Stimulated activated CD8-positive, alpha-beta memory T cell treated with anti-CD3 and anti-CD28 coated beads, Interleukin-15, amount 100 ng/mL, for 1 hour (primary cell): ENCODE data around the gene CAT.

Experiments used
- DNase-seq: peaks from one replicate; pipeline ENCODE4 v3.0.0-alpha.2; 2020; ENCODE audit warnings: low read depth

Gene CAT

DNA sequence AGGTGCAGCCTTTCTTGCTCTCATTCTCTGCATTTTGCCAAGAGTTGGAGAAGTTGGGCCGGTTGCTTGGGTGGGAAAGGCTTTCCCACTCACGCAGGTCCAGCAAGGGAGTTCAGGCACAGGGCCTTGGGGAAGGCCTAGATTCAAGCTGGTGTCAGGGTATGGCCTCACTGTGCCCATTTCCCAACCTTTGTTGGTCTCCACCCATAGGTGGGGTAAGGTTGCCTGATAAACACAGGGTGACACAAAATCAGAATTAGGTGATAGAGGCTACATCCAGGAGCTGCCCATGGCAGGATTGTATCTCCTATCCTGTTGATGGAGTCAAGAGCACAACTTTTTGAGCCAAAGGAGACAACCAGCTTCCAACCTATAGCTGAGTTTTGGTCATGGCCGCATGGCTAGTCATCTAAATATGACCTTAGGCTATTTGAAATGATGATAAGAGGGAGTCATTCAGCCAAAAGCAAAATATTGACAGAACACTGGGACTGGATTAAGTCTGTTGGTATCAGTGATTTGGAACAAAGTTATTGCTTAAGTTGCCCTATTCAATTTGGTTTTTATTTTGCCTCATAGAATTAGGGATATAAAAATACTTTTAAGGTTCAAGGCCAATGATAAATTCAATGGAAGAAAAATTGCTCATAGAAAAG, 20.9 kb downstream of the CAT start:
- DNase-seq = no peak

GRCh38 chr11:34460278-34460677, 21.5 kb downstream of the CAT start:
- no peak for DNase-seq

- DNase-seq = no peak
Measured at GRCh38 chr11:34461215-34461614, 22.5 kb downstream of the CAT start.

DNA sequence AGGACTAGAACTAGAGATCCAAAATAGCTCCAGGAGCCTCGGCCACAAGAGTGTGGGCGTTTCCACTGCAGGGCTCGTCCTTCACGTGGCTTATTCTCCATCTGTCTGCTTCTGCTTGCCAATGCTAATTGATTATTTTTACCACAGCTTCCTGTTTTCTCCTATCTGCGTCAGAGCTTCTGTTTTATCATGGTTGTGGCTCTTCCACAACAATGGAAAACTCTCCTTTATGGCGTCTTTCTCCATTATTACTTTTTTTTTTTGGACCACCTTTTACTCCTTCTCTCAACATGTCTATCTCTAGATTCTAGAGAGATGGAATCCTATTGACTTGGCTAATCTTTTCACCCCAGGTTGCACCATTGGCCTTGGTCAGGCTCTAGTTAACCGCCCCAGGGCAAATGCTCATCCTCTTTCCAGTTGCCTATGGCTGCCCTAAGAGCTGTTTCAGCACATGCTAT, 25.9 kb downstream of the CAT start:
- no peak for DNase-seq

DNA sequence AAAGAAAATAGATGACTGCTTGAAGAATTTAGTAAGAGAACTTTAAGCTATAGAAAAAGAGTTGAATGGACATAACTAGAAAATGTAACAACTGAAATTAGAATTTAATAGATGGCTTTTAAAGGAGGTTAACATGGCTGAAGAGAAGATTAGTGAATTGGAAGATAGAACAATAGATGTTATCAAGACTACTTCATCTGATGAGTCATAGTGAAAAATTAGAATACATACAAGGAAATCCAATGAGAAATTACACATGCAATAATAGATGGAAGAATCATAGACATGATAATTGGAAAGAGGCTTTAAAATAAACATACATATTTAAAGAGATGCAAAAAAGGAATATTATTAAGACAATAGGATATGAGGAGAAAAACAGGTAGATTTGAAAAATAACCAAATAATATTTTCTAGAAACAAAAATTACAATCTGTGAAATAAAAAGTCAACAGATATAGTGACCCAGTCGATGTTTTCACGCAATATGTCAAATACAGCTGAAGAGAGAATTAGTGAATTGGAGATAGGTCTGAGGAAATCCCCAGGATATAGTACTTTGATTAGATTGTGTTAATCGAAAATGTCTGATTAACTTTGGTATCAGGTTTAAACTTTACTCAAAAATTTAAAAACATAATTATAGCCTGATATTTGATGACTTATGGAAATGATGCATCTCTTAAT, 28.2 kb downstream of the CAT start:
- no peak for DNase-seq

GRCh38 chr11:34468209-34468841, 29.6 kb downstream of the CAT start:
- DNase-seq = no peak

GRCh38 chr11:34473603-34474169, 35.0 kb downstream of the CAT start:
- no peak for DNase-seq

- no peak for DNase-seq
Measured at GRCh38 chr11:34475656-34476055, 36.9 kb downstream of the CAT start.

- DNase-seq = no peak
Measured at GRCh38 chr11:34476849-34477248, 38.1 kb downstream of the CAT start.

- DNase-seq = no peak
Measured at GRCh38 chr11:34478845-34479663, 40.3 kb downstream of the CAT start.

GRCh38 chr11:34480314-34480713, 41.6 kb downstream of the CAT start:
- no peak for DNase-seq

- DNase-seq = no peak
Measured at GRCh38 chr11:34481307-34481706, 42.6 kb downstream of the CAT start.

GRCh38 chr11:34483106-34483874, 44.6 kb downstream of the CAT start:
- no peak for DNase-seq

- no peak for DNase-seq
Measured at GRCh38 chr11:34487430-34487829, 48.7 kb downstream of the CAT start.

GRCh38 chr11:34488855-34489557, 50.3 kb downstream of the CAT start:
- no peak for DNase-seq

DNA sequence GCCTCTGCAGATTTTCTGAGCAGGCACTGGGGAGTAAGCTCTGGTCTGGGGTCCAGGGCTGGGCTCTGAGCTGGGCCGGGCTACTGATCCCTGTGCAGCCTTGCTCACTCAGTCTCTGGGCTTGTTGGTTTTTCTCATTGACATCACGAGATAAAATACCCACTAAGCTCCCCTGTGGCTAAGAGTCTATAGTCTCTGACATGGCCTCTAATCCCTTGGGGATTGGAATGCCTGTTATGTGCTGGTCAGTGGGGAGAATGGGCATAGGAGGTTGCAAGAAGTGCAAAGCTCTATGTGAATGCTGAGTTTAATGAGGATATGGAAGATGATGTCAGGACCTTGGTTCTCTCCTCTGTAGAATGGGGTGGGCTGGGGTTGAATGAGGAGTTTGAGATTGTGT, 51.6 kb downstream of the CAT start:
- DNase-seq = no peak

- peak; percentile 19 for DNase-seq
Measured at GRCh38 chr11:34492806-34493414, 54.2 kb downstream of the CAT start.

DNA sequence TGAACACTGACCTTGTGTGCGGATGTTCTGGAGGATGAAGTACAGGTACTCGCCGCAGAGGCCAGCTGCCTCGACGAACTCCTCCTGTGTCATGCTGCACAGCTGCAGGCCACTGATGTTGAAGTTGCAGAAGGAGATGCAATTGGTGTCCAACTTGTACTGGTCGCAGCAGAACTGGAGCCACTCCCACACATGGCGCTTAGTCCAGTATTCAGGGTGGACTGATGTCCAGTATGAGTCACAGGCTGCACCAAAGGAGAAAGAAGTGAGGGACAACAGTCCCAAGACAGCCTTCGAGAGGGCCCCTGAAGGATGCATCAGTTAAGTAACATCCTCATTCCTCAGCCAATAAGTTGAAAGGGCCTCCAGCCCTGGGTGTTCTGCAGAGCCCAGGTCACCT, 54.7 kb downstream of the CAT start:
- no peak for DNase-seq

DNA sequence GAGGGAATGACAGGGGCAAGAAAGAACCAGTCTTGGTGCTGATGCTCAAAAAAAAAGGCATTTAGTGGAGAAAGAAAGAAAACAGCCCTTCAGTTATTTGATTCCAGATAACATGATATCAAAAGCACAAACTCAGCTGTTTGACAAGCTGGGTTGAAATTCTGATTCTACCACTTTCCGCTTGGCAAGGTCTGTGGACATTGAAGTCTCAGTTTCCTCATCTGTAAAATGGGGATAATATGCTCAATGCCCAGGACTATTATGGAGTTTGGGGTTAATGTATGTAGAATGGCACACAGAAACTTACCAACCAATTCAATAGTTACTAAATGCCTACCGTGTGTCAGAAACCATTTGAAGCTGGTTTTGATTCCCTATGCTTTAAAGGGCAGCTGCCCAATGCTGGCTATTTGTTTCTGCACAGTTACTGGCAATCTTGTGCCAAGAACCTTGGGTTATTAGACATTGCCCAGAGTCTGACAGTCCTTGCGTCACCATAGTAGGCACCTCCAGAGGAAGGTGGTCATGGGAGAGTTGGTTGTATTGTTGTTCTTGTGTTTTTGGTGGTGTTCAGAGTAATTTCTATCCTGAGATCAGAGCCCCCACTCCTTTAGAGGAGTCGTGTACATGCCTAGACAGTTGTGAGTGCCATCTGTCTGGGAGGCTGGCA, 55.3 kb downstream of the CAT start:
- no peak for DNase-seq

GRCh38 chr11:34495239-34495723, 56.5 kb downstream of the CAT start:
- DNase-seq = no peak
